Heart left ventricle (tissue), 16 donors: Measurements from ENCODE around the gene TANGO2. TPM values are rescaled to one million over a fixed set of nuclear protein-coding genes. Genes with fewer than 3 reads are reported as not detected.
A peak's percentile ranks its signal among the peaks of the same experiment; 100 is the strongest.

Source experiments
- ATAC-seq, 4 donors: fragments of 200-7000 bp; cut with Tn5 transposase; one replicate each; pipeline ENCODE4 v1.9.1; 2020 to 2022; ENCODE audit warnings: moderate library complexity in 4 of 4, mild to moderate bottlenecking in 3 of 4, moderate number of reproducible peaks in 1 of 4
- DNase-seq, 5 donors: peaks; one replicate each; pipeline ENCODE4 v3.0.0-alpha.2; 2020
- H3K27ac ChIP-seq, 12 donors: fragments of 200-600 bp; sonication (generic) in 4 of 12; one replicate each; pipeline versions ENCODE4 v1.5.0 to v1.8.0; 2016 to 2022; ENCODE audit warnings: mild to moderate bottlenecking in 2 of 12
- H3K27me3 ChIP-seq, 9 donors: fragments of 200-600 bp; sonication (generic) in 2 of 9; one replicate each; pipeline versions ENCODE4 v1.5.1 to v1.8.0; 2016 to 2022; ENCODE audit warnings: mild to moderate bottlenecking in 3 of 9
- H3K36me3 ChIP-seq, 9 donors: fragments of 200-600 bp; sonication (generic) in 2 of 9; one replicate each; pipeline versions ENCODE4 v1.5.0 to v1.8.0; 2018 to 2022; ENCODE audit warnings: mild to moderate bottlenecking in 2 of 9
- H3K4me1 ChIP-seq, 12 donors: fragments of 200-600 bp; sonication (generic) in 4 of 12; one replicate each; pipeline versions ENCODE4 v1.5.0 to v1.8.0; 2016 to 2022; ENCODE audit warnings: mild to moderate bottlenecking in 3 of 12
- H3K4me3 ChIP-seq, 12 donors: fragments of 200-600 bp; sonication (generic) in 4 of 12; one replicate each; pipeline versions ENCODE4 v1.5.0 to v1.8.0; 2017 to 2022; ENCODE audit warnings: mild to moderate bottlenecking in 9 of 12, moderate library complexity in 4 of 12
- H3K9me3 ChIP-seq, 12 donors: fragments of 200-600 bp; sonication (generic) in 4 of 12; one replicate each; pipeline versions ENCODE4 v1.5.0 to v1.8.0; 2016 to 2022; ENCODE audit warnings: mild to moderate bottlenecking in 1 of 12
- CTCF ChIP-seq, 12 donors: fragments of 200-600 bp; sonication (generic) in 4 of 12; IDR thresholded peaks; one replicate each; pipeline versions ENCODE4 v1.5.0 to v1.8.0; 2018 to 2022; ENCODE audit warnings: antibody characterized with exemption in 12 of 12, mild to moderate bottlenecking in 5 of 12
- POLR2A ChIP-seq, 2 donors: fragments of 450-650 bp; IDR thresholded peaks; one replicate each; pipeline ENCODE4 v1.6.1; 2017; ENCODE audit warnings: antibody characterized with exemption in 2 of 2, mild to moderate bottlenecking in 2 of 2, moderate library complexity in 2 of 2
- WGBS, 4 donors: extraction: QIAGEN DNeasy Blood & Tissue Kit in 2 of 4; methylation state at CpG; one replicate each; pipeline versions ENCODE4 v1.1.5 to v1.1.7; 2013 to 2018; 5-methylcytosine and 5-hydroxymethylcytosine counted together
- intact Hi-C, 10 donors: fragments of 100-400 bp; cut with DNase I; formaldehyde crosslinking; loops; one replicate each; pipeline versions ENCODE4 v1.11.1 to v1.14.2; 2022
- polyA plus RNA-seq, 2 donors: library from polyadenylated mRNA; stranded (reverse); fragments of 200-250 nt; gene quantifications; one replicate each; pipeline ENCODE4 v1.2.3, GENCODE V29; 2013
- total RNA-seq, 9 donors: library from RNA; depleted of rRNA in 2 of 9; stranded (reverse); fragments of >200 nt in 2 of 9; fragmentation: NEBNext Ultra II Directional in 3 of 9; extraction: Animal tissue kit (Norgen Biotek cat#: 25700) in 3 of 9; gene quantifications; one replicate each; pipeline versions ENCODE4 v1.1.0 to v1.2.4, GENCODE V29; 2016 to 2023
- donor health status: ischemic (EF 13 %, LVEDD 7.1; RV severe dilation, severe dysfunction).
- donor health status: healthy with polysubstance abuse.
- donor health status: DM: no; HTN: yes; CAD: no.
- donor health status: DM: no; HTN: no; CAD: no.
- donor health status: ischemic (EF 25% LVEDD 6.9; RV normal size, moderate dysfunction).
- donor health status: ischemic (EF 25% LVEDD 5.7; RV mildly dilated, moderate dysfunction).
- donor health status: healthy.
- donor health status: DM: yes; HTN: yes; CAD: no.
- donor health status: ischemic (EF 35%, LVEDD 5.7; RV mildly dilated, moderate dysfunction).
- donor health status: nonischemic (EF 11% LVEDD 7.7; RV severe dilation, severe dysfunction).
- donor health status: DM: yes; HTN: yes; CAD: no.
- donor health status: PGD.
- donor health status: ischemic (EF 29% LVEDD 5.4; RV normal size, mild dysfunction).
- donor health status: nonischemic (EF 23%, LVEDD 6.1; RV moderate dilation, normal function).

TANGO2 gene
- total and polyA plus RNA-seq, 11 donors, result 51.3 to 341 (median 63.0) TPM

GRCh38 chr22:20003304-20003703 lies 17.6 kb upstream of the TANGO2 start:
- Histone ChIP-seq H3K27me3 (no peaks in the 10 kb centered on the region), H3K27ac (no peak overlapping the region), H3K4me1 (peaks cover 0 to 37% (median 24%) of the 10 kb centered on the region in 12 donors), H3K9me3 (peaks cover 0 to 21% (median 8%) of the 10 kb centered on the region in 12 donors), H3K4me3 (no peak overlapping the region), H3K36me3 (peaks cover 0 to 4% (median 0%) of the 10 kb centered on the region in 9 donors)
- DNase-seq (no peak), ATAC-seq (no peak)
- 94 to 100% (median 97%) methylated on average over 1 of the region's 1 CpG for WGBS, 4 donors
- no peak for TF ChIP-seq CTCF (IDR thresholded peaks at IDR 0.05)
- intact Hi-C loops, result no loop called here

GRCh38 chr22:20004464-20004863 lies 16.4 kb upstream of the TANGO2 start:
- no peak for ATAC-seq
- H3K4me1 ChIP-seq, result peaks cover 0 to 26% (median 13%) of the 10 kb centered on the region in 12 donors
- H3K27ac ChIP-seq, result no peak overlapping the region
- H3K9me3 ChIP-seq, result peaks cover 0 to 21% (median 8%) of the 10 kb centered on the region in 12 donors
- TF ChIP-seq CTCF (IDR thresholded peaks at IDR 0.05), result no peak
- TF ChIP-seq POLR2A (IDR thresholded peaks at IDR 0.05), result no peak
- H3K27me3 ChIP-seq, result no peaks in the 10 kb centered on the region
- H3K4me3 ChIP-seq, result no peak overlapping the region
- H3K36me3 ChIP-seq, result peaks cover 0 to 4% (median 0%) of the 10 kb centered on the region in 9 donors
- no peak for DNase-seq
- 95 to 99% (median 97%) methylated on average over 3 of the region's 3 CpGs for WGBS, 4 donors
- intact Hi-C loops, result no loop called here

- H3K4me1 ChIP-seq, result peaks cover 0 to 21% (median 8%) of the 10 kb centered on the region in 12 donors
- WGBS, 4 donors, result 87 to 93% (median 89%) methylated on average over 11 of the region's 11 CpGs
- H3K9me3 ChIP-seq, result peaks cover 0 to 13% (median 7%) of the 10 kb centered on the region in 12 donors
- no peak for ATAC-seq
- TF ChIP-seq CTCF (IDR thresholded peaks at IDR 0.05), result no peak
- no peak for TF ChIP-seq POLR2A (IDR thresholded peaks at IDR 0.05)
- H3K27ac ChIP-seq, result no peak overlapping the region
- H3K36me3 ChIP-seq, result peaks cover 0 to 2% (median 0%) of the 10 kb centered on the region in 9 donors
- H3K27me3 ChIP-seq, result no peaks in the 10 kb centered on the region
- no peak overlapping the region for H3K4me3 ChIP-seq
- intact Hi-C loops, result no loop called here
- peak in 3 of 5 donors; percentile 19 to 23 (median 23) for DNase-seq
Observed at GRCh38 chr22:20008221-20008995, 12.5 kb upstream of the TANGO2 start.

- WGBS, 4 donors, result 93 to 100% (median 95%) methylated on average over 4 to 9 of the region's 9 CpGs
- Histone ChIP-seq H3K27me3 (no peaks in the 10 kb centered on the region), H3K27ac (no peak overlapping the region), H3K9me3 (peaks cover 0 to 8% (median 4%) of the 10 kb centered on the region in 12 donors), H3K4me1 (peaks cover 0 to 28% (median 11%) of the 10 kb centered on the region in 12 donors), H3K4me3 (no peak overlapping the region), H3K36me3 (no peaks in the 10 kb centered on the region)
- intact Hi-C loops, result no loop called here
- DNase-seq, result peak in 3 of 5 donors; percentile 9 to 30 (median 24)
- no peak for ATAC-seq
- TF ChIP-seq POLR2A (IDR thresholded peaks at IDR 0.05), result no peak
- TF ChIP-seq CTCF (IDR thresholded peaks at IDR 0.05), result no peak
Observed at GRCh38 chr22:20009018-20009491, 11.9 kb upstream of the TANGO2 start.
